GM19193 (cell line): ENCODE results near the gene CIBAR2.

Experiments used
- POLR2A ChIP-seq: IDR thresholded peaks from 4 replicates; pipeline ENCODE4 v1.6.1; 2011; ENCODE audit not compliant: insufficient read depth, insufficient read length; ENCODE audit errors: extremely low read depth

The CIBAR2 gene

GRCh38 chr16:85075236-85075924, 36.9 kb downstream of the CIBAR2 start:
- TF ChIP-seq POLR2A: no peak

- no peak for TF ChIP-seq POLR2A
Observed at GRCh38 chr16:85074225-85074914, 37.9 kb downstream of the CIBAR2 start.

- no peak for TF ChIP-seq POLR2A
Observed at GRCh38 chr16:85072947-85073346, 39.3 kb downstream of the CIBAR2 start.

GRCh38 chr16:85072076-85072860, 40.0 kb downstream of the CIBAR2 start:
- no peak for TF ChIP-seq POLR2A

- no peak for TF ChIP-seq POLR2A
Observed at GRCh38 chr16:85069171-85069570, 43.1 kb downstream of the CIBAR2 start.

- TF ChIP-seq POLR2A: no peak
Observed at GRCh38 chr16:85068746-85069145, 43.5 kb downstream of the CIBAR2 start.

GRCh38 chr16:85067426-85067825, 44.8 kb downstream of the CIBAR2 start:
- TF ChIP-seq POLR2A: no peak

GRCh38 chr16:85067024-85067423, 45.2 kb downstream of the CIBAR2 start:
- no peak for TF ChIP-seq POLR2A

- TF ChIP-seq POLR2A: no peak
Observed at GRCh38 chr16:85066346-85066885, 45.9 kb downstream of the CIBAR2 start.

GRCh38 chr16:85065099-85065498, 47.2 kb downstream of the CIBAR2 start:
- no peak for TF ChIP-seq POLR2A

- no peak for TF ChIP-seq POLR2A
Observed at GRCh38 chr16:85064186-85064585, 48.1 kb downstream of the CIBAR2 start.

GRCh38 chr16:85062845-85063244, 49.4 kb downstream of the CIBAR2 start:
- no peak for TF ChIP-seq POLR2A

GRCh38 chr16:85062323-85062722, 49.9 kb downstream of the CIBAR2 start:
- no peak for TF ChIP-seq POLR2A

GRCh38 chr16:85061566-85061965, 50.7 kb downstream of the CIBAR2 start:
- no peak for TF ChIP-seq POLR2A

GRCh38 chr16:85058909-85059308, 53.4 kb downstream of the CIBAR2 start:
- no peak for TF ChIP-seq POLR2A
